ENCODE measurements around the gene RUNX2.
"Not testable (repeated sequence)": the region's sequence is repeated elsewhere in the genome, so short reads cannot be mapped to it uniquely, and the experiment has no call there.

The RUNX2 gene

GRCh38 chr6:45457141-45457540, 129.0 kb downstream of the RUNX2 start:
- DNase-seq (ENCODE audit: low read depth in 2 of 2), result no peak

- DNase-seq (ENCODE audit: low read depth in 2 of 2), result no peak
These were observed 130.5 kb downstream of the RUNX2 start for GRCh38 chr6:45458672-45459071.

- DNase-seq (ENCODE audit: low read depth in 2 of 2), result no peak
These were observed 132.0 kb downstream of the RUNX2 start for GRCh38 chr6:45460166-45460565.

GRCh38 chr6:45461486-45461885, 133.4 kb downstream of the RUNX2 start:
- no peak for DNase-seq (ENCODE audit: low read depth in 2 of 2)

GRCh38 chr6:45462190-45463134, 134.3 kb downstream of the RUNX2 start:
- DNase-seq (ENCODE audit: low read depth in 2 of 2), result no peak

GRCh38 chr6:45464685-45465084, 136.6 kb downstream of the RUNX2 start:
- DNase-seq (ENCODE audit: low read depth in 2 of 2), result no peak

- no peak for DNase-seq (ENCODE audit: low read depth in 2 of 2)
These were observed 138.6 kb downstream of the RUNX2 start for GRCh38 chr6:45466686-45467085.

- DNase-seq (ENCODE audit: low read depth in 2 of 2), result not testable (repeated sequence)
These were observed 139.3 kb downstream of the RUNX2 start for GRCh38 chr6:45467417-45467816.

GRCh38 chr6:45467853-45468252, 139.7 kb downstream of the RUNX2 start:
- no peak for DNase-seq (ENCODE audit: low read depth in 2 of 2)

GRCh38 chr6:45469663-45470062, 141.5 kb downstream of the RUNX2 start:
- DNase-seq (ENCODE audit: low read depth in 2 of 2), result no peak

GRCh38 chr6:45470131-45470738, 142.1 kb downstream of the RUNX2 start:
- DNase-seq (ENCODE audit: low read depth in 2 of 2), result no peak

- DNase-seq (ENCODE audit: low read depth in 2 of 2), result no peak
These were observed 144.3 kb downstream of the RUNX2 start for GRCh38 chr6:45472382-45472781.

- DNase-seq (ENCODE audit: low read depth in 2 of 2), result no peak
These were observed 145.2 kb downstream of the RUNX2 start for GRCh38 chr6:45473121-45473993.

GRCh38 chr6:45474376-45474775, 146.2 kb downstream of the RUNX2 start:
- DNase-seq (ENCODE audit: low read depth in 2 of 2), result no peak

GRCh38 chr6:45476341-45476740, 148.2 kb downstream of the RUNX2 start:
- no peak for DNase-seq (ENCODE audit: low read depth in 2 of 2)

- DNase-seq (ENCODE audit: low read depth in 2 of 2), result no peak
These were observed 149.1 kb downstream of the RUNX2 start for GRCh38 chr6:45477278-45477677.

GRCh38 chr6:45477790-45478189, 149.7 kb downstream of the RUNX2 start:
- DNase-seq (ENCODE audit: low read depth in 2 of 2), result no peak

GRCh38 chr6:45478240-45478639, 150.1 kb downstream of the RUNX2 start:
- no peak for DNase-seq (ENCODE audit: low read depth in 2 of 2)

- DNase-seq (ENCODE audit: low read depth in 2 of 2), result no peak
These were observed 152.0 kb downstream of the RUNX2 start for GRCh38 chr6:45479834-45480751.

GRCh38 chr6:45480752-45481415, 152.8 kb downstream of the RUNX2 start:
- DNase-seq (ENCODE audit: low read depth in 2 of 2), result no peak

GRCh38 chr6:45483021-45483420, 154.9 kb downstream of the RUNX2 start:
- DNase-seq (ENCODE audit: low read depth in 2 of 2), result no peak
